HCT116 (cell line): ENCODE results near the gene C4orf17. TPM values are rescaled to one million over a fixed set of nuclear protein-coding genes. Genes with fewer than 3 reads are reported as not detected.

Experiments used
- ATAC-seq: fragments of 200-7000 bp; cut with Tn5 transposase; 2 replicates; pipeline ENCODE4 v1.9.1; 2020; ENCODE audit warnings: mild to moderate bottlenecking, moderate library complexity
- BruUV-seq: library from RNA; stranded (reverse); fragments of 400-500 nt; replicated peaks from 2 replicates; lab custom pipeline; 2021; lab: Mats Ljungman, UMichigan
- CTCF ChIA-PET: fragments of 300-600 bp; sonication (Branson Sonifier 250); formaldehyde crosslinking; loops from one replicate; lab custom pipeline; 2021; ENCODE audit warnings: antibody characterized with exemption; lab: Charles Lee
- POLR2A ChIA-PET: fragments of 300-600, 350-600 bp; sonication (Branson Sonifier 250); formaldehyde crosslinking; loops from one replicate; lab custom pipeline; 2021; ENCODE audit warnings: antibody characterized with exemption; lab: Charles Lee
- RAD21 ChIA-PET, 2 experiments: fragments of 300-600 bp; sonication (Branson Sonifier 250); formaldehyde crosslinking; loops; one replicate each; lab custom pipeline; 2023; ENCODE audit warnings: low total read pairs in 2 of 2; ENCODE audit not compliant: uncharacterized antibody in 2 of 2, unreplicated experiment in 2 of 2, low non-redundant PET in 1 of 2; lab: Charles Lee
- DNase-seq: peaks from one replicate; pipeline ENCODE4 v3.0.0-alpha.2; 2010; ENCODE audit warnings: low read depth, low spot score
- H2AFZ ChIP-seq: fragments of 200-600 bp; shearing (Covaris generic), sonication (generic); 2 replicates; pipeline ENCODE4 v1.6.1; 2017; ENCODE audit warnings: low read depth, mixed run types, mixed read lengths, antibody characterized with exemption, low read length; ENCODE audit not compliant: poor library complexity, severe bottlenecking
- H3K27ac ChIP-seq: 2 replicates; pipeline ENCODE4 v1.5.1; 2012; ENCODE audit warnings: low read depth, low read length
- H3K27me3 ChIP-seq: fragments of 200-600 bp; sonication (generic); 2 replicates; pipeline ENCODE4 v1.6.1; 2016; ENCODE audit warnings: mixed run types, low read length, mixed read lengths; ENCODE audit not compliant: insufficient read depth
- H3K36me3 ChIP-seq, 2 experiments: fragments of 200-500 bp in 1 of 2; fragments of 200-600 bp in 1 of 2; sonication (Bioruptor generic) in 1 of 2; sonication (generic) in 1 of 2; 2 replicates each; pipeline versions ENCODE4 v1.5.1 to v1.6.1; 2014 to 2016; ENCODE audit warnings: low read length in 2 of 2, inconsistent platforms in 1 of 2, mixed read lengths in 1 of 2, mixed run types in 1 of 2; ENCODE audit not compliant: insufficient read depth in 2 of 2, control insufficient read depth in 1 of 2
- H3K4me1 ChIP-seq, 2 experiments: fragments of 200-600 bp in 1 of 2; sonication (generic) in 1 of 2; 2 replicates each; pipeline versions ENCODE4 v1.5.1 to v1.6.1; 2012 to 2017; ENCODE audit warnings: low read length in 2 of 2, inconsistent platforms in 1 of 2, mild to moderate bottlenecking in 1 of 2, mixed read lengths in 1 of 2, mixed run types in 1 of 2, moderate library complexity in 1 of 2; ENCODE audit not compliant: insufficient read depth in 2 of 2, control insufficient read depth in 1 of 2
- H3K4me2 ChIP-seq: fragments of 200-600 bp; sonication (generic); 2 replicates; pipeline ENCODE4 v1.6.1; 2017; ENCODE audit warnings: mixed run types, low read length, mixed read lengths
- H3K4me3 ChIP-seq, 2 experiments: fragments of 200-600 bp in 1 of 2; sonication (generic) in 1 of 2; replicated peaks in 1 of 2; 2 replicates each; pipeline ENCODE4 v1.5.1; 2011 to 2016; ENCODE audit warnings: low read length in 2 of 2, control low read depth in 1 of 2, low read depth in 1 of 2, mild to moderate bottlenecking in 1 of 2, mixed read lengths in 1 of 2, mixed run types in 1 of 2
- H3K79me2 ChIP-seq: fragments of 200-600 bp; sonication (generic); 2 replicates; pipeline ENCODE4 v1.6.1; 2017; ENCODE audit warnings: mild to moderate bottlenecking, mixed run types, low read length, moderate library complexity, mixed read lengths; ENCODE audit not compliant: insufficient read depth
- H3K9ac ChIP-seq: fragments of 200-600 bp; sonication (generic); 2 replicates; pipeline ENCODE4 v1.6.1; 2016; ENCODE audit warnings: low read length, mixed read lengths
- H3K9me2 ChIP-seq: fragments of 200-600 bp; sonication (generic), shearing (Covaris generic); 2 replicates; pipeline ENCODE4 v1.6.1; 2017; ENCODE audit warnings: mixed run types, mild to moderate bottlenecking, moderate library complexity; ENCODE audit not compliant: insufficient read depth
- H3K9me3 ChIP-seq, 2 experiments: fragments of 200-500 bp in 1 of 2; fragments of 200-600 bp in 1 of 2; sonication (Bioruptor generic) in 1 of 2; sonication (generic) in 1 of 2; 2 replicates each; pipeline ENCODE4 v1.6.1; 2014 to 2017; ENCODE audit warnings: low read length in 2 of 2, mixed read lengths in 2 of 2, inconsistent platforms in 1 of 2, low read depth in 1 of 2, mild to moderate bottlenecking in 1 of 2, mixed run types in 1 of 2, moderate library complexity in 1 of 2; ENCODE audit not compliant: control insufficient read depth in 1 of 2, insufficient read depth in 1 of 2
- H4K20me1 ChIP-seq: fragments of 200-600 bp; sonication (generic), shearing (Covaris generic); 2 replicates; pipeline ENCODE4 v1.6.1; 2017; ENCODE audit warnings: mixed run types, mild to moderate bottlenecking, moderate library complexity; ENCODE audit not compliant: insufficient read depth
- CBX3 ChIP-seq: IDR thresholded peaks from 2 replicates; pipeline ENCODE4 v1.6.1; 2012; ENCODE audit warnings: low read depth
- CTCF ChIP-seq, 3 experiments: fragments of 200-600 bp in 1 of 3; sonication (generic) in 1 of 3; IDR thresholded peaks in 2 of 3; conservative IDR thresholded peaks in 1 of 3; 2 replicates each; pipeline ENCODE4 v1.5.1; 2012 to 2017; ENCODE audit warnings: low read depth in 2 of 3, low read length in 2 of 3, antibody characterized with exemption in 1 of 3, borderline replicate concordance in 1 of 3, control low read depth in 1 of 3, mild to moderate bottlenecking in 1 of 3, mixed read lengths in 1 of 3, mixed run types in 1 of 3, moderate library complexity in 1 of 3; ENCODE audit not compliant: insufficient read depth in 1 of 3
- EGR1 ChIP-seq: IDR thresholded peaks from 2 replicates; pipeline ENCODE4 v1.6.1; 2012; ENCODE audit warnings: low read depth
- ELF1 ChIP-seq: IDR thresholded peaks from 2 replicates; pipeline ENCODE4 v1.6.1; 2012; ENCODE audit warnings: low read depth, borderline replicate concordance
- EZH2phosphoT487 ChIP-seq: fragments of 200-600 bp; IDR thresholded peaks from 2 replicates; pipeline ENCODE4 v1.6.1; 2018; ENCODE audit warnings: antibody characterized with exemption, borderline replicate concordance
- FOSL1 ChIP-seq: IDR thresholded peaks from 2 replicates; pipeline ENCODE4 v1.6.1; 2012; ENCODE audit warnings: low read depth
- JUND ChIP-seq: IDR thresholded peaks from 2 replicates; pipeline ENCODE4 v1.6.1; 2012
- POLR2AphosphoS5 ChIP-seq: IDR thresholded peaks from 2 replicates; pipeline ENCODE4 v1.6.1; 2011; ENCODE audit warnings: mild to moderate bottlenecking, low read depth, low read length, moderate library complexity
- RAD21 ChIP-seq: IDR thresholded peaks from 2 replicates; pipeline ENCODE4 v1.6.1; 2012; ENCODE audit warnings: low read depth, mild to moderate bottlenecking
- REST ChIP-seq: IDR thresholded peaks from 2 replicates; pipeline ENCODE4 v1.6.1; 2012; ENCODE audit warnings: low read depth
- SP1 ChIP-seq: IDR thresholded peaks from 2 replicates; pipeline ENCODE4 v1.6.1; 2012; ENCODE audit warnings: low read depth
- TCF7L2 ChIP-seq: IDR thresholded peaks from 2 replicates; pipeline ENCODE4 v1.7.0; 2011; ENCODE audit warnings: borderline replicate concordance, inconsistent platforms; ENCODE audit not compliant: insufficient read depth, insufficient read length; ENCODE audit errors: extremely low read depth
- ZBTB33 ChIP-seq: IDR thresholded peaks from 2 replicates; pipeline ENCODE4 v1.6.1; 2011; ENCODE audit warnings: mild to moderate bottlenecking, low read length, moderate library complexity; ENCODE audit not compliant: insufficient replicate concordance; ENCODE audit errors: extremely low read depth
- ZNF274 ChIP-seq: fragments of 200-500 bp; sonication (Bioruptor generic); IDR thresholded peaks from 2 replicates; pipeline ENCODE4 v1.6.1; 2014; ENCODE audit warnings: mild to moderate bottlenecking, low read depth, low read length, inconsistent platforms
- intact Hi-C: fragments of 100-400 bp; cut with micrococcal nuclease; formaldehyde crosslinking; loops from 2 replicates; pipeline ENCODE4 v1.10.0; 2022
- total RNA-seq: library from RNA; stranded (reverse); gene quantifications from one replicate; pipeline ENCODE4 v1.2.1, GENCODE V29; 2021; ENCODE audit not compliant: unreplicated experiment

Gene C4orf17
- total RNA-seq, 1 experiment from 2014 or later: not detected

- TF ChIP-seq REST: no peak
- no peak for TF ChIP-seq ZNF274
- TF ChIP-seq EZH2phosphoT487: no peak
These were observed 42.9 kb upstream of the C4orf17 start (continued) for GRCh38 chr4:99467887-99468286.

GRCh38 chr4:99468889-99469288, 41.9 kb upstream of the C4orf17 start:
- no peak overlapping the region for H3K9ac ChIP-seq
- H3K36me3 ChIP-seq: no peaks in the 10 kb centered on the region
- ChIA-PET RAD21 (no interaction called here), POLR2A (no interaction called here), CTCF (interaction anchor here (1.7 kb wide), 1 partner anchor 339 kb away, joined by 5 read pairs; no protein-coding TSS in a partner anchor)
- H3K4me3 ChIP-seq: no peak overlapping the region
- no peak overlapping the region for H3K4me2 ChIP-seq
- H2AFZ ChIP-seq: no peak overlapping the region
- BruUV-seq: no TSS peak
- no peaks in the 10 kb centered on the region for H4K20me1 ChIP-seq
- H3K27me3 ChIP-seq: no peaks in the 10 kb centered on the region
- H3K27ac ChIP-seq: no peak overlapping the region
- no peaks in the 10 kb centered on the region for H3K4me1 ChIP-seq
- no peak for DNase-seq
- no peaks in the 10 kb centered on the region for H3K9me3 ChIP-seq
- no peak for ATAC-seq
- no peaks in the 10 kb centered on the region for H3K9me2 ChIP-seq
- intact Hi-C loops: loop anchor here (10.0 kb wide), 1 partner anchor 724 kb away; no protein-coding TSS in a partner anchor
- no peaks in the 10 kb centered on the region for H3K79me2 ChIP-seq
- TF ChIP-seq POLR2AphosphoS5 (no peak), FOSL1 (no peak), CBX3 (no peak), EGR1 (no peak), JUND (no peak), REST (no peak), RAD21 (no peak), CTCF (IDR thresholded peaks at IDR 0.05 in 2 of 3, conservative IDR thresholded peaks at IDR 0.05 in 1 of 3; ENCODE audit: borderline replicate concordance in 1 of 3, insufficient read depth in 1 of 3, low read depth in 2 of 3, low read length in 2 of 3) (no peak), ZBTB33 (no peak), TCF7L2 (no peak), SP1 (no peak), ELF1 (no peak)
